H1 (cell line): Measurements from ENCODE around the gene MID2.

Source experiments
- CEBPB ChIP-seq: IDR thresholded peaks from 2 replicates; pipeline ENCODE4 v1.6.1; 2012; ENCODE audit warnings: low read depth, low read length
- CTCF ChIP-seq, 3 experiments: IDR thresholded peaks; 1 replicate in 2 of 3; 2 replicates in 1 of 3; pipeline versions ENCODE4 v1.5.1 to v1.6.1; 2011; ENCODE audit warnings: low read length in 3 of 3, mild to moderate bottlenecking in 3 of 3, inconsistent platforms in 2 of 3, low read depth in 1 of 3, moderate library complexity in 1 of 3; ENCODE audit not compliant: insufficient read depth in 1 of 3; ENCODE audit errors: control extremely low read depth in 1 of 3
- EP300 ChIP-seq, 2 experiments: IDR thresholded peaks; 1 replicate in 1 of 2; 2 replicates in 1 of 2; pipeline ENCODE4 v1.6.1; 2011 to 2012; ENCODE audit warnings: low read depth in 2 of 2, low read length in 2 of 2, mild to moderate bottlenecking in 2 of 2, borderline replicate concordance in 1 of 2, inconsistent platforms in 1 of 2, moderate library complexity in 1 of 2
- PHF8 ChIP-seq: fragments of 200-600 bp; sonication (generic); conservative IDR thresholded peaks from 2 replicates; pipeline ENCODE4 v1.7.1; 2012; ENCODE audit warnings: low read depth, mild to moderate bottlenecking, inconsistent platforms, low read length, moderate library complexity
- SP1 ChIP-seq: IDR thresholded peaks from 2 replicates; pipeline ENCODE4 v1.6.1; 2011; ENCODE audit warnings: low read depth, low read length
- USF2 ChIP-seq: IDR thresholded peaks from 2 replicates; pipeline ENCODE4 v1.6.1; 2011; ENCODE audit warnings: low read length, improper control_type of control experiment

DNA sequence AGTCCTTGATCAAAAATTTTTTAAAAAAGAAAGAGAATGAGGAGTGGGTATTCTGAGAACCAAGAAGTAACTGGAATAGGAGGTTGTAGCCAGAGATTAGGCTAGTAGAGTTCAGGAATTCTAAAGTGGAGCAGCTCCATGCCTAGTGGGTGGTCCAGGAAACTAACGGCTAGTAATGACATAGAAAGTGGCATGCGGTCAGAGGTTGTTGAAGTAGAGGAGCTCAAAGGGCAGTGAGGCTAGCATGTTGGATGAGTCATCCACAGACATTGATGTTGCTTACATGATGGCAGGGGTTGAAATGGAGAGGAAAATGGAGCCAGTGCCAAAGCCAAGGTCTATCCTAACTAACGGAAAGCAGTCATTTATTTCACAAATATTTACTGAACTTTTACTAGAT is 114.4 kb downstream of the MID2 start:
- TF ChIP-seq CTCF (IDR thresholded peaks at IDR 0.05; ENCODE audit: control extremely low read depth in 1 of 3, insufficient read depth in 1 of 3, low read depth in 1 of 3, low read length in 3 of 3) (no peak), CEBPB (no peak), EP300 (IDR thresholded peaks at IDR 0.05; ENCODE audit: borderline replicate concordance in 1 of 2, low read depth in 2 of 2, low read length in 2 of 2) (no peak), USF2 (no peak), SP1 (no peak), PHF8 (no peak)
